ENCODE data around the gene ACBD4. TPM values are rescaled to one million over a fixed set of nuclear protein-coding genes. Genes with fewer than 3 reads are reported as not detected.
A peak's percentile ranks its signal among the peaks of the same experiment; 100 is the strongest.

Gene ACBD4, protein sequence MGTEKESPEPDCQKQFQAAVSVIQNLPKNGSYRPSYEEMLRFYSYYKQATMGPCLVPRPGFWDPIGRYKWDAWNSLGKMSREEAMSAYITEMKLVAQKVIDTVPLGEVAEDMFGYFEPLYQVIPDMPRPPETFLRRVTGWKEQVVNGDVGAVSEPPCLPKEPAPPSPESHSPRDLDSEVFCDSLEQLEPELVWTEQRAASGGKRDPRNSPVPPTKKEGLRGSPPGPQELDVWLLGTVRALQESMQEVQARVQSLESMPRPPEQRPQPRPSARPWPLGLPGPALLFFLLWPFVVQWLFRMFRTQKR
- total RNA-seq: 10 to 100 TPM; 12.7 to 13.4 TPM

DNA sequence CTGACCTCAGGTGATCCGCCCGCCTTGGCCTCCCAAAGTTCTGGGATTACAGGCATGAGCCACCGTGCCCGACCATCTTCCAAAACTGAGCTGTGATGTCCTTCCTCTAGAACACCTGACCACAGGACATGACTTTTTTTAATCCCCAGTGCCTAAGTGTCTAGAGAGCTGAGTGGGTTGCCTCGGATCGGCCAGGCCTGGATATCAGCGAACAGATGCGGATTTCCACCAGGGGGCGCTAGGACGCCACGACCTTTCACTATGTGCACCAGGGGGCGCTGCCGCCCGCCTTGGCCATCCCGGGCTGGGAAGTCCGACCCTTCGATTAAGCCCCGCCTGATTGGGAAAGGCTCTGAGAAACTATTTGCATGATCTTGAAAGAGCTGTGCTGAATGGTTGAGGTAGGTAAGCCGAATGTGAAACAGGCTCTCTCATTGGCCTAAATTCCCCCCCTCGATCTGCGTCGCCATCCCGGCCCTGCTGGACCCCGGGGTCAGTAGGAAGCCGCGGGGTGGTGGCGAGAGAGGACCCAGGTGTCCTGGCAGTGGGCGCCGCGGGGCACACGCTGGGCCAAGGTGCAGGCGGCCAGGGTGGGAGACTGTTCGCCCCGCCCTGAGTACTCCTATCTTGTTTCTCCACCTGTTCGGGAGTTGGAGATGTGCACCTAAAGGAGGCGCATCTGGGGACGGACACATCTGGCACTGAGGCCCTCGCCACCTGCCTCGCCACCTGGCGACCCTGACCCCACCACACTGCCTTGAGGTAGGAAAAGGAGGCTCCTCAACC lies at the start of gene ACBD4:
Gene ACBD4, plus strand, starts transcription at position 496 of the 786 bp plus-strand sequence. CDS start 458 bp downstream, outside the sequence.
- H3K4me1 Mint-ChIP-seq: peaks cover 9% of the 10 kb centered on the region
- ChIA-PET CTCF (interaction anchor here (0.5 to 7.0 kb wide), 64 partner anchors 9 to 357 kb away, joined by 3 to 222 read pairs (median 4); partner anchors contain the start of genes DCAKD, FMNL1, HEXIM1 and HEXIM2), POLR2A (interaction anchor here (0.6 to 2.8 kb wide), 7 partner anchors 9 to 177 kb away, joined by 3 to 65 read pairs (median 6); partner anchors contain the start of gene HEXIM1)
- H3K9me3 Mint-ChIP-seq (ENCODE audit: low read depth): no peaks in the 10 kb centered on the region
- DNase-seq (peak; percentile 98), ATAC-seq (peak; percentile 91)
- H3K4me3 Mint-ChIP-seq: peak within 1 kb of the TSS; percentile 82
- intact Hi-C loops (cut with DNase I, micrococcal nuclease): loop anchor here (1.0 to 10.0 kb wide), 11 partner anchors 13 to 361 kb away; partner anchors contain the start of genes HEXIM1 (in 2 of the 2), HEXIM2 (in 2 of the 2), EFTUD2 (in 1 of the 2) and KIF18B (in 1 of the 2)
- H3K36me3 Mint-ChIP-seq (ENCODE audit: low read depth): no peaks in the 10 kb centered on the region
- H3K27me3 Mint-ChIP-seq: peaks cover 3% of the 10 kb centered on the region
- H3K27ac Mint-ChIP-seq: peak within 1 kb of the TSS; percentile 87

DNA sequence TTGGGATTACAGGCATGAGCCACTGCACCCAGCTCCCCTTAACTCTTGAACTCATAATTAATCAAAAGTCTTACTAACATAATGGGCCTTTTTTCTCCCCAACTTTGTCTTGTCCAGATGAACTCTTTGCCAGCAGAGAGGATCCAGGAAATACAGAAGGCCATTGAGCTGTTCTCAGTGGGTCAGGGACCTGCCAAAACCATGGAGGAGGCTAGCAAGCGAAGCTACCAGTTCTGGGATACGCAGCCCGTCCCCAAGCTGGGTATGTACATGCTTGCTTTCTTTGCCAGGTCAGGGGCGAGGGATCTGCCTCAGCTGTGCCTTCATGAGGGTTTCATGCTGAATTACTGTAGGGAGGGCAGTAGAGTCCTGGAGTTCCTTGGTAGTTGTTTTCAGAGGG lies 49.1 kb upstream of the ACBD4 start:
- Mint-ChIP-seq H3K4me3 (no peak overlapping the region), H3K27ac (no peak overlapping the region), H3K4me1 (no peaks in the 10 kb centered on the region), H3K9me3 (ENCODE audit: low read depth) (no peaks in the 10 kb centered on the region), H3K36me3 (ENCODE audit: low read depth) (peaks cover 32% of the 10 kb centered on the region), H3K27me3 (no peaks in the 10 kb centered on the region)
- intact Hi-C loops (cut with DNase I, micrococcal nuclease): no loop called here
- CTCF ChIA-PET: interaction anchor here (0.9 kb wide), 1 partner anchor 13 kb away, joined by 3 read pairs; no protein-coding TSS in a partner anchor
- DNase-seq (no peak), ATAC-seq (no peak)
- POLR2A ChIA-PET: no interaction called here

DNA sequence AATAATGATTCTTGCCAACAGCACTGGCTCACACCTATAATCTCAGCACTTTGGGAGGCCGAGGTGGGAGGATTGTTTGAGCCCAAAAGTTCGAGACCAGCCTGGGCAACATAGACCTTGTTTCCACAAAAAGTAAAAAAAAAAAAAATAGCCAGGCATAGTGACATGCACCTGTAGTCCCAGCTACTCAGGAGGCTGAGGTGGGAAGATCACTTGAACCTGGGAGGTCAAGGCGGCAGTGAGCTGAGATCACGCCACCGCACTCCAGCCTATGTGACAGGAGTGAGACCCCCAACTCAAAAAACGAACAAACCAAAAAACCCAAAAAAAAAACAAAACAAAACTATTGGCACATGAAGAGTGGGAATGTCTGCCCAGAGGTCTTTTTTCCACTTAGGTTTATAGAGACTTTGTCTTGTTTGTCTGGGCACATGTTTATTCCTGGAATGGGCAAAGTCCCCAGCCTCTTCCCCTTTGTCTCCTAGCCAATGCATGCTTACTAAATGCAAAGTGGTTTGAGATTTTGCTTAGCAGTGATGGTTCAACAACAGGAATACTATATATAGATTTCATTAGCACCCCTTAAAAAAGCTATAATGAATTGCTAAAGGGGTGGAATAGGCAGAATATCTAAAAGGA lies 48.5 kb upstream of the ACBD4 start:
- no peaks in the 10 kb centered on the region for H3K4me1 Mint-ChIP-seq
- ChIA-PET POLR2A (no interaction called here), CTCF (interaction anchor here (0.7 to 0.9 kb wide), 2 partner anchors 12 to 38 kb away, joined by 3 to 7 read pairs; no protein-coding TSS in a partner anchor)
- DNase-seq (no peak), ATAC-seq (no peak)
- H3K36me3 Mint-ChIP-seq (ENCODE audit: low read depth): peaks cover 32% of the 10 kb centered on the region
- H3K4me3 Mint-ChIP-seq: no peak overlapping the region
- H3K9me3 Mint-ChIP-seq (ENCODE audit: low read depth): no peaks in the 10 kb centered on the region
- H3K27me3 Mint-ChIP-seq: no peaks in the 10 kb centered on the region
- no peak overlapping the region for H3K27ac Mint-ChIP-seq
- intact Hi-C loops (cut with DNase I, micrococcal nuclease): no loop called here

DNA sequence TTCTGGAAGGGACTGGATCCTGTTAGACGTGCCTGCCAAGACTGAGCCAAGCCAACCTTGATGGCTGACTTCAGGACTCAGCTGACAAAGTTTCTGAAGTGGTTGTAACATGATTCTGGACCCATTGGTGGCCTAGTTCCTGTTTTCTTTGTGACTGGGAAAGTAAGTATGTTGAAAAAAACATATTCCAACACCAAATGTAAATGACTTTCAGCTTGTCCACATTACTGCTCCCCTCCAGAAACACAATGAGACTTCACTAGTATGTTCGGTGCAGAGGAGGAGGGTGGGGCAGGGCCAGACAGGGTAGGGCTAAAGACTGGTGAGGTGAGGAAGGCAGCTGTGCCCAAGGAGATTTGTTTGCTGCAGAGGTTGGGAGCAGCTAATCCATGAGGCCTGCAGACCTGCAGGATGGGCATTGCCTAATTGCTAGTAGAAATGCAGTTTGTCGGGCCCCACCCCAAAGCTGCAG lies 47.9 kb upstream of the ACBD4 start:
- ATAC-seq: no peak
- POLR2A ChIA-PET: no interaction called here
- intact Hi-C loops (cut with DNase I, micrococcal nuclease): no loop called here

DNA sequence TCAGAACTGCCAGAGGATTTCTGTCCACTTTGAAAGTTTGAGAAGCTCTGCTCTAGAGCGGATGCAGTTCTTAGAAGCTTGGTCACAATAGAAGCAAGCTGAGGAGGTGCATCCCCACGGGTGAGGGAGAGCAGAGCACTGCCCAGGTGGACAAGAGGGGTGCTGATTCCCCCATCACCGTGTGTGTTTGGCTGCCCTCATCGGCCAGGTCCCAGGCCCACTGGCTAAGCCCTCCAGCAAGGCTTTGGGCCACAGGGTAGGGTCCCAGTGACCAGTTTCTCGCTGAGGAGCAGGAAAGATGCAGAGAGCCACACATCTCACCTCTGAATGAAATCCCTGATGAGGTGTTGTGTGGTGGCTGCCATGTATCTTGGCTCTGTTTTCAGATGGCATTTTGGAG lies 47.5 kb upstream of the ACBD4 start:
- Mint-ChIP-seq H3K4me1 (no peaks in the 10 kb centered on the region), H3K27ac (no peak overlapping the region), H3K9me3 (ENCODE audit: low read depth) (no peaks in the 10 kb centered on the region), H3K27me3 (no peaks in the 10 kb centered on the region), H3K36me3 (ENCODE audit: low read depth) (peaks cover 35% of the 10 kb centered on the region), H3K4me3 (no peak overlapping the region)
- no peak for ATAC-seq
- DNase-seq: no peak
- POLR2A ChIA-PET: no interaction called here
- CTCF ChIA-PET: interaction anchor here (0.7 to 1.6 kb wide), 2 partner anchors 11 to 39 kb away, joined by 7 to 13 read pairs; no protein-coding TSS in a partner anchor
- intact Hi-C loops (cut with DNase I, micrococcal nuclease): no loop called here

More for the DNA sequence above, 47.9 kb upstream of the ACBD4 start:
- Mint-ChIP-seq H3K36me3 (ENCODE audit: low read depth) (peaks cover 32% of the 10 kb centered on the region), H3K27me3 (no peaks in the 10 kb centered on the region), H3K9me3 (ENCODE audit: low read depth) (no peaks in the 10 kb centered on the region), H3K4me3 (no peak overlapping the region), H3K27ac (no peak overlapping the region), H3K4me1 (no peaks in the 10 kb centered on the region)
- no peak for DNase-seq
- CTCF ChIA-PET: interaction anchor here (0.7 to 1.6 kb wide), 2 partner anchors 11 to 38 kb away, joined by 7 to 13 read pairs; no protein-coding TSS in a partner anchor

DNA sequence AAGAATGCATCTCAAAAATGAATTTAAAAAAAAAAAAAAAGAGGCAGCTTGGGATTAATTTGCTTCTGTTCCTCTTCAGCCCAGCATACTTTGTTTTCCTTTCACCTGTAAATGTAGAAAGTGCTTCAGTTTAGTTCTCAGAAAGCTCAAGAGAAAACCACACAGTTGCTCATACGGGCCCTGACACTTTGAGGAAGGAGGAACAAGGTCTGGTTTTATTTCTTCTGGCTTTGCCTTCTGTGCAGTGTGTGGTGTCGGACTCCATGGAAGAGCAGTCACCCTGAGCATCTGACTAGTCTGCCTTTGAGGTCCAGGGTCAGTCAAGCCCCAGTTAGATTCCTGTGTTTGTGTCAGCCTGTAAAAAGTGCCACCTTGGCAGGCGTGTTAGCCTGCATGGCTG lies 46.7 kb upstream of the ACBD4 start:
- Mint-ChIP-seq H3K27ac (no peak overlapping the region), H3K36me3 (ENCODE audit: low read depth) (peaks cover 43% of the 10 kb centered on the region), H3K4me1 (no peaks in the 10 kb centered on the region), H3K27me3 (no peaks in the 10 kb centered on the region), H3K9me3 (ENCODE audit: low read depth) (no peaks in the 10 kb centered on the region), H3K4me3 (no peak overlapping the region)
- CTCF ChIA-PET: interaction anchor here (1.6 kb wide), 1 partner anchor 10 kb away, joined by 13 read pairs; no protein-coding TSS in a partner anchor
- POLR2A ChIA-PET: interaction anchor here (0.6 kb wide), 1 partner anchor 61 kb away, joined by 3 read pairs; no protein-coding TSS in a partner anchor
- DNase-seq (no peak), ATAC-seq (no peak)
- intact Hi-C loops (cut with DNase I, micrococcal nuclease): no loop called here

DNA sequence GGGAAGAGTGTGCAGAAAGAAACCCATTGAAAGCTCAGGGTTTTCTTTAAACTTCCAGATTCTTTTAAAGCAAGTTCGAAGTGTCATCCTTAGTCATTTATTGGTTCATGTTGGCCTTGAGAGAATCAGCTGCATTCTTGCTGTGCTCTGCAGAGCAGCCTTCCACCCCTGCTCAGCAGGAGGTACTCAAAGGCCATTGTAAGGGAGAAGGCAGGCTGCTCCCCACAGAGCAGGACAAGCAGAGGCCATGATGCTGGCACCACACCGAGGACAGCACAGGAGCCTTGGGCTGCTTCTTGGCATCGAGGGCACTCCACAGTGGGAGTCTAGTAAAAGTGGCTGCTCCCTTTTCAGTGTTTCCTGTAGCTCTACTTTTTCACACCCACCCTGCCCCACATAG lies 44.8 kb upstream of the ACBD4 start:
- DNase-seq (no peak), ATAC-seq (no peak)
- no peaks in the 10 kb centered on the region for H3K9me3 Mint-ChIP-seq (ENCODE audit: low read depth)
- H3K27ac Mint-ChIP-seq: no peak overlapping the region
- H3K36me3 Mint-ChIP-seq (ENCODE audit: low read depth): peaks cover 50% of the 10 kb centered on the region
- no peaks in the 10 kb centered on the region for H3K4me1 Mint-ChIP-seq
- no peaks in the 10 kb centered on the region for H3K27me3 Mint-ChIP-seq
- no peak overlapping the region for H3K4me3 Mint-ChIP-seq
- intact Hi-C loops (cut with DNase I, micrococcal nuclease): no loop called here
- ChIA-PET POLR2A (no interaction called here), CTCF (interaction anchor here (1.3 to 1.7 kb wide), 2 partner anchors 9 to 44 kb away, joined by 5 to 10 read pairs; partner anchors contain the start of gene ACBD4)

DNA sequence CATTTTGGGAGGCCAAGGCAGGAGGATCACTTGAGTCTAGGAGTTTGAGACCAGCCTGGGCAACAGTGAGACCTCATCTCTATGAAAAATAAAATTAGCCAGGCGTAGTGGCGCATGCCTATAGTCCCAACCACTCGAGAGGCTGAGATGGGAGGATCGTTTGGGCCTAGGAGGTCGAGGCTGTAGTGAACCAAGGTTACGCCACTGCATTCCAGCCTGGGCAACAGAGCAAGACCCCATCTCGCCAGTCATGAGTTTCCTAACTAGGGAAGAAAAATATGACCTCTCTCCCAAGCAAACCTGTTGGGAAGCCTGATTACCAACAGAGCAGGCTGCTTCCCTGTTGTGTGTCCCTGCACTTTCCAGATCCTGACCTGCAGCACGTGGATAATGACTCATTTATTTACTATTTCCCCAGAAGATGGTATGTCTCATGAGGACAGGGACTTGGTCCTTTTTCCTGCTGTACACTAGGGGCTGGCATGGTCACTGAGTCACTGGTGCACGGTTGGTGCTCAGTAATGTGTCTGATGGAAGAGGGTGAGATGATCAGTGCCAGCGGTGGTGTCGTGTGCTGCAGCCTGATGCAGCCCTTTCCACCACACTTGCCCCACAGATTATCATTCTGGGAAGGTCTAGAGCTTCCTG lies 43.6 kb upstream of the ACBD4 start:
- POLR2A ChIA-PET: no interaction called here
- CTCF ChIA-PET: no interaction called here

DNA sequence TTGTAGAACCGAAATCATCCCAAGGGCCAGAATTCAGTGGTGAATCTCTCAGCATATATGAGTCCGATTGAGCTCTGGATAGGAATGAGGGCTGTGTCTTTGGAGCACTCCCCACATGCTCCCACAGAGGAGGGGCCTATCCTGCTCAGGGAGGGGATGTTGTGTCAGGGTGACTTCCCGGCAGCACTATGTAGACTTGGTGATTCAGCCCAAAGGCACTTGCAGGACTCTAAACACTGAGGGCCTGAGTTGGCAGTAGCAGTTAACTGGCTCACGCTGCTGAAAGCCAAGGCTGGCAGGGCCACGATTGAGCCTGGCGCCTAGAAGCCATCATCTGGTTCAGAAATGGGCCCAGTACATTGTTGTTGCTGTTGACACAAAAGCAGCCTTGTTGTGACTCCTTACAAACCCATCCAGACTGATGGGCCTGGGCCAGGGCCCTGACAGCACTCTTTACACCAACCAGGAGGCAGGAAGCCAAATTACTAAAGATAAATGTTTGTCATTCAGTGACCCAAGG lies 42.5 kb upstream of the ACBD4 start:
- ATAC-seq: no peak
- peaks cover 60% of the 10 kb centered on the region for H3K36me3 Mint-ChIP-seq (ENCODE audit: low read depth)
- no peaks in the 10 kb centered on the region for H3K9me3 Mint-ChIP-seq (ENCODE audit: low read depth)

More for the DNA sequence above, 43.6 kb upstream of the ACBD4 start:
- Mint-ChIP-seq H3K27me3 (no peaks in the 10 kb centered on the region), H3K27ac (no peak overlapping the region), H3K4me3 (no peak overlapping the region), H3K36me3 (ENCODE audit: low read depth) (peaks cover 60% of the 10 kb centered on the region), H3K9me3 (ENCODE audit: low read depth) (no peaks in the 10 kb centered on the region), H3K4me1 (no peaks in the 10 kb centered on the region)
- no peak for ATAC-seq
- intact Hi-C loops (cut with DNase I, micrococcal nuclease): no loop called here
- no peak for DNase-seq

DNA sequence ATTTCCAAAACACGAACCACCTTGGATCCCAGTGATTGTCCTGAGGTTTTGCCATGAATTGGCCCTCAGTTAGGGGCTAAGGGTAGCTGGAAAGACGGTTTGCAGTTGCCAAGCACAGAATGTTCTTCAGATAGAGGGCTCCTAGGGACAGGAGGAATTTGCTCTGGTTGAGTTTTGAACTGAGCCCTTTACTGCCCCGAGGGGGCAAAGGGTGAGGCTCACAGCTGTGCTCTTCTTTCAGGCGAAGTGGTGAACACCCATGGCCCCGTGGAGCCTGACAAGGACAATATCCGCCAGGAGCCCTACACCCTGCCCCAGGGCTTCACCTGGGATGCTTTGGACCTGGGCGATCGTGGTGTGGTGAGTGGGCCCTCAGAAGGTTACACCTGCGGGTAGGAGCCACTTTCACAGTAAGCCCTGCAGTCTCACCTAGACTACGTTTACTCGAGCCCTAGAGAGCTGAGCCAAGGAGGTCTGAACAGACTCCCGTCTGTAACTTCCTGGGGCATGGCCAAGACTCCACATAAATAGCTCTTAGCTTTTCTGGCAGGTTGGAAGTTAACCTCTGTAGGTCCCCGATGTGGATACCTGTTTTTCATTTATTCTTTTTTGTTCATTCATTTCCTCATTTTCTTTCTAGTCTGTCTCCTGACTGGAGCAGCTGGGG lies 41.9 kb upstream of the ACBD4 start:
- Mint-ChIP-seq H3K36me3 (ENCODE audit: low read depth) (peaks cover 59% of the 10 kb centered on the region), H3K4me3 (no peak overlapping the region), H3K9me3 (ENCODE audit: low read depth) (no peaks in the 10 kb centered on the region), H3K27me3 (no peaks in the 10 kb centered on the region), H3K4me1 (no peaks in the 10 kb centered on the region), H3K27ac (no peak overlapping the region)
- no peak for ATAC-seq
- ChIA-PET POLR2A (no interaction called here), CTCF (interaction anchor here (0.7 kb wide), 1 partner anchor 71 kb away, joined by 3 read pairs; no protein-coding TSS in a partner anchor)
- intact Hi-C loops (cut with DNase I, micrococcal nuclease): no loop called here
- no peak for DNase-seq

More for the DNA sequence above, 42.5 kb upstream of the ACBD4 start:
- Mint-ChIP-seq H3K4me3 (no peak overlapping the region), H3K27ac (no peak overlapping the region), H3K27me3 (no peaks in the 10 kb centered on the region), H3K4me1 (no peaks in the 10 kb centered on the region)
- CTCF ChIA-PET: no interaction called here
- intact Hi-C loops (cut with DNase I, micrococcal nuclease): no loop called here
- POLR2A ChIA-PET: no interaction called here
- no peak for DNase-seq
